ENCODE measurements around the gene MYO1D. TPM values are rescaled to one million over a fixed set of nuclear protein-coding genes. Genes with fewer than 3 reads are reported as not detected.
A peak's percentile ranks its signal among the peaks of the same experiment; 100 is the strongest.

Gene MYO1D
- total RNA-seq, 1 experiment from 2014 or later: 9.0 TPM

- DNase-seq (ENCODE audit: low read depth): no peak
- in situ Hi-C loops (cut with HindIII; ENCODE audit: low pct_unique_long_range_greater_than_20kb, low sequenced_read_pairs): no loop called here
Measured at GRCh38 chr17:32488604-32489180, 388.2 kb downstream of the MYO1D start.

- no peak for DNase-seq (ENCODE audit: low read depth)
- in situ Hi-C loops (cut with HindIII; ENCODE audit: low pct_unique_long_range_greater_than_20kb, low sequenced_read_pairs): no loop called here
Measured at GRCh38 chr17:32488177-32488542, 388.8 kb downstream of the MYO1D start.

- in situ Hi-C loops (cut with HindIII; ENCODE audit: low pct_unique_long_range_greater_than_20kb, low sequenced_read_pairs): no loop called here
- peak; percentile 18 for DNase-seq (ENCODE audit: low read depth)
Measured at GRCh38 chr17:32487473-32488176, 389.3 kb downstream of the MYO1D start.

DNA sequence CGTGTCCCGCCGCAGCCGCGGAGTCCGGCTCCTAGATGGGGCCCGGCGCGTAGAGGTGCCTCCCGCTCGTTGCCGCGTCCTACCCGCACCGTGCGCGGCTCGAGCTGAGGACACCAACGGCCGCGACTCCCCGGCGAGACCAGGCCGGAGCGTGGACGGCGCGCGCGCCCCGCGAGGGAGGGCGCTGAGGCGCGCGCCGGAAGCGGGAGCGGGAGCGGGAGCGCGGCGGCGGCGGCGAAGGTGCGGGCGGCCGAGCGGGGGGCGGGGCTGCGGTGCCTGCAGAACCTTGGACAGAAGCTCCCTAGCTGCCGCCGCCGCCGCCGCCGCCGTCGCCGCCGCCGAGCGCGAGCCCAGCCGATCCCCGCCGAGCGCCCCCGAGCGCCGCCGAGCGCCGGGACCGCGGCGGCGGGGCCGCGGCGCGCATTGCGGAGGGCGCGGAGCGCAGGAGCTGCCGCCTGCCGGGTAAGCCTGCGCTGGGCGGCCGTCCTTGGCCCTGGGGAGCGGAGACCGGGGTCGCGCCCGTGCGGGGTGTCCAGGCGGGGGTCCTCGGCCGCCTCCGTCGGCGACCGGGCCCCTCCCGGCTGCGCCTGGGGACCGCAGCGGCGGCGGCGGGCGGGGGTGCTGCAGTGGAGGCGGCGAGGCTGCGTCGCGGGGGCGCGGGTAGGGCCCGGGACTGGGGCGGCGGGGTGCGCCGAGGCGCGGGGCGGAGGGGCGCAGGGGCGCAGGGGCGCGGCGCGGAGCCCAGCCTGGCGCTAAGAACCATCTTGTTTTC is 390.0 kb downstream of the MYO1D start, which contains the start of gene CDK5R1:
Gene CDK5R1, plus strand, starts transcription at position 293 of the 772 bp plus-strand sequence. CDS start 628 bp downstream, outside the sequence.
- in situ Hi-C loops (cut with HindIII; ENCODE audit: low pct_unique_long_range_greater_than_20kb, low sequenced_read_pairs): no loop called here
- DNase-seq (ENCODE audit: low read depth): no peak

- peak; percentile 80 for DNase-seq (ENCODE audit: low read depth)
- in situ Hi-C loops (cut with HindIII; ENCODE audit: low pct_unique_long_range_greater_than_20kb, low sequenced_read_pairs): no loop called here
Measured at GRCh38 chr17:32486111-32486700, 390.7 kb downstream of the MYO1D start.

DNA sequence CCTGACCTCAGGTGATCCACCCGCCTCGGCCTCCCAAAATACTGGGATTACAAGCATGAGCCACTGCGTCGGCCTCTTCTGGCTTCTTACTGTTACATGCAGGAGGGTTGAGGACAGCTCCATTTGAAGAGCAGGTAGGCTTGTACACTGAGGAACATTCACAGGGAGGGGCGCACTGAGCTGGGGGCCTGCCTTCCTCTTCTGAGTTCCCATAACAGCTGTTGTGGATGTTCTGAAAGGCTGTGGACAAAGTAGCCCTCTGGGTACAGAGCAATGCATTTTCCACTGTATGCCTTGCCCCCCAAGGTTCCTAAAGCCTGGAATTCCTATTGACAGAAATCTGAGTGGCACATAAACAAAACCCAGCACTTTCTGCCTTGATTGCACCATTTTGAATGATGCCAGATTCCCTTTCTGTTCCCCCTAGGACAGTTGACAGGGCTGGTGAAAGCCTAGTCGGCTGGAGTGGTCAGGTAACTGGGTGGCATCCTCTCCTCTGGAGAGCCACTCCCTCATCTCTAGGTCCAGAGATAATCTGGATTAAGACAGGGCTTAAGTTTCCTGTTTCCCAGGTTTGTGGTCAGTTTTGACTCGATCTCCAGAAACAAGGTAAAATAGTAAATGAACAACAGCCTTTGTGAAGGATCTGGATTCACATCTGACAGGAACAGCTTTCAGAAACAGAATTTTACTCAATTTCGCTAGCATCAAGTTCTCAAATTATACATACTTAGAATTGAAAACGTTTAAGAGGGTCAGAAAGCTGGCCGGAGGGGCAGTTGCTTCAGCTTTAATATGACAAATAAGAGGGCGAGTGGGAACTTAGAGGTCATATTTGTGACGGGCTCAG is 391.4 kb downstream of the MYO1D start:
- in situ Hi-C loops (cut with HindIII; ENCODE audit: low pct_unique_long_range_greater_than_20kb, low sequenced_read_pairs): no loop called here

DNA sequence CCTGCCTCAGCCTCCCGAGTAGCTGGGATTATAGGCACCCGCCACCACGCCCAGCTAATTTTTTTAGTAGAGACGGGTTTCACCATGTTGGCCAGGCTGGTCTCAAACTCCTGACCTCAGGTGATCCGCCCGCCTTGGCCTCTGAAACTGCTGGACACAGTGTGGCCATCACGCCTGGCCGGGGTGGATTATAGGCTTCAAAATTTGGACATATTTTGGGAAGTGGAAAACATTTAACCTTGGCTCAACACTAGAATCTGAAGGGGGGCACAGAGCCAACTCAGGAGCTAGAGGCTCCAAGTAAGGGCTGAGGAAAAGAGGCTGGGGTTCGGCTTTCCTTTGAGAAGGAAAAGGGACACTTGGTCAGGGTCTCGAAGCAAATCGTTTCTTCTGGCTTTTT is 392.3 kb downstream of the MYO1D start:
- in situ Hi-C loops (cut with HindIII; ENCODE audit: low pct_unique_long_range_greater_than_20kb, low sequenced_read_pairs): no loop called here

More for the DNA sequence above, 391.4 kb downstream of the MYO1D start:
- no peak for DNase-seq (ENCODE audit: low read depth)

DNA sequence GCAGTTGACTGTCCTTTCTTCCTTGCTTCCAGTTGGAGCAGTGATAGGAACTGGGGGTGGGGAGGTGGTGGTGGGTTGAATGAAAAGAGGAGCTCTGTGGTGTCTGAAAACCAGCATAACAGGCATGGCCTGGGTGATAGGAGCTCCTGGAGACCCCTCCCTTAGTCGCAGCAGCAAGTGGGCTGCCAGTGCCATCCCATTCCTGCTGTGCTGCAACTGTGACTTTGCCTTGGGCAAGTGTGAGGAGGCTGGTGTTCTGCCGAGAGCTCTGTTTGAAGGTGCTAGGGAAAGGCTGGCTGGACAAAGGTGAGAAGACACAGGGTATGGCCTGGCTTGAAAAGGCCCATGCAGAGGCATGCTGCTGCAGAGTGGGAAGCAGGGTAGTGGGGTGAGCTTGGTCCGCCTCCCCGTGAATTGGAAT is 392.9 kb downstream of the MYO1D start:
- in situ Hi-C loops (cut with HindIII; ENCODE audit: low pct_unique_long_range_greater_than_20kb, low sequenced_read_pairs): no loop called here
- no peak for DNase-seq (ENCODE audit: low read depth)

More for the DNA sequence above, 392.3 kb downstream of the MYO1D start:
- no peak for DNase-seq (ENCODE audit: low read depth)

- DNase-seq (ENCODE audit: low read depth): peak; percentile 62
- in situ Hi-C loops (cut with HindIII; ENCODE audit: low pct_unique_long_range_greater_than_20kb, low sequenced_read_pairs): no loop called here
Measured at GRCh38 chr17:32483451-32484019, 393.4 kb downstream of the MYO1D start.

GRCh38 chr17:32482568-32483320 is 394.2 kb downstream of the MYO1D start:
- no peak for DNase-seq (ENCODE audit: low read depth)
- in situ Hi-C loops (cut with HindIII; ENCODE audit: low pct_unique_long_range_greater_than_20kb, low sequenced_read_pairs): no loop called here

DNA sequence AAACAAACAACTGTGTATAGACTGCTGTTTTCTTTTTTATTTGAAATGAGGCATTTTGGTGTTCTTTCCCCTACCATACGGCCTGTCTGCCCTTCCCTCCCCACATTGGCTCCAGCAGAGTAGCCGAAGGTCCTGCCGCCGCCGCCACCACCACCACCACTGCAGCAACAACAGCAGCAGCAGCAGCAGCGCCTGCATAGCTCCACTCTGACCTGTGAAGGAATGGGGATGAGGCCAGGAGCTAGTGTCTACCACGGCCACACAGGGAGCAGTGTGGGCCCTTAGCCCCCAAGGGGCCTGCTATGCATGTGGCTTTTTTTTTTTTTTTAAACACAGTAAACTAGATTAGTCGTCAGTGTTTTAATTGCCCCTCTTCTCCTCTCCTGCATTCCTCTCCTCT is 395.7 kb downstream of the MYO1D start:
- DNase-seq (ENCODE audit: low read depth): no peak
- in situ Hi-C loops (cut with HindIII; ENCODE audit: low pct_unique_long_range_greater_than_20kb, low sequenced_read_pairs): no loop called here

DNA sequence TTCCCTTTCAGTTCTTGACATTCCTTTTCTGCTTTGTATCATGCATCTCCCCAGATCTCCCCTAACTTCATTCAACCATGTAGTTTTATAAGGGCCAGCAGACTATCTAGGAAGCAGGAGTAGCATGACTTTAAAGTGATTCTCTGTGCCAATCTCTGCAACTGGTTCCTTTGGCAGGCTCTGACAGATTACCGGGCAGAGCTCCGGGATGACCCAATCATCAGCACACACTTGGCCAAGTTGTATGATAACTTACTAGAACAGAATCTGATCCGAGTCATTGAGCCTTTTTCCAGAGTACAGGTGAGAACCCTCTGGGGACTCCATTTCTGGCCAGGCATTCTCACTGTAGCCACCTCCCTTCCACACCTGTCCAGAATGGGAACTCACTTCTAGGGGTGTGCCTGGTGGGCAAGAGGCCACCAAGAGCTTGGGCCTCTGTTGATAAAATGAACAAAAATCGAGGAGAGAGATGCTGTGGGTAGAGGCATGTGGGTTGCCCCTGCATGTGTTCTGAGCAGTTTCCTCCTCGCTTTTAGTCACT is 397.8 kb downstream of the MYO1D start:
- DNase-seq (ENCODE audit: low read depth): no peak
- in situ Hi-C loops (cut with HindIII; ENCODE audit: low pct_unique_long_range_greater_than_20kb, low sequenced_read_pairs): no loop called here

DNA sequence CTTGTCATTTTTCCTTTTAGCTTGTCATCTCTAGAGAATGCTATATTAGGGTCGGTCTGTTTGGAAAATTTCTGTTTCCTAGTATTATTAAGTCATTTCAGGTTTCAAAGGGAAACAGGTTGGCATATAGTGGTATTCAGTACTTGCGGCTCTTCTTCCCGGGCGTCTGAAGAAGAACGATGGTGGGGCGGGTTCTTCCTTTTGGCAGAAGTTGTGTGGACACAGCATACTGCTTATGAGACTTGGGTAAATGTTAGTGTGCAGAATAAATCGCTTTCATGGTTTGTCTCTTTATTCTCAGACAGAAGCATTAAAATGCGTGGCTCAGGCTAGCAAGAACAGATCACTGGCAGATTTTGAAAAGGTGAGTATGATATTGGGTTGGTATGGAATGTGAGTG is 399.7 kb downstream of the MYO1D start:
- no peak for DNase-seq (ENCODE audit: low read depth)
- in situ Hi-C loops (cut with HindIII; ENCODE audit: low pct_unique_long_range_greater_than_20kb, low sequenced_read_pairs): no loop called here

GRCh38 chr17:32475258-32475657 is 401.7 kb downstream of the MYO1D start:
- in situ Hi-C loops (cut with HindIII; ENCODE audit: low pct_unique_long_range_greater_than_20kb, low sequenced_read_pairs): no loop called here
- DNase-seq (ENCODE audit: low read depth): no peak

DNA sequence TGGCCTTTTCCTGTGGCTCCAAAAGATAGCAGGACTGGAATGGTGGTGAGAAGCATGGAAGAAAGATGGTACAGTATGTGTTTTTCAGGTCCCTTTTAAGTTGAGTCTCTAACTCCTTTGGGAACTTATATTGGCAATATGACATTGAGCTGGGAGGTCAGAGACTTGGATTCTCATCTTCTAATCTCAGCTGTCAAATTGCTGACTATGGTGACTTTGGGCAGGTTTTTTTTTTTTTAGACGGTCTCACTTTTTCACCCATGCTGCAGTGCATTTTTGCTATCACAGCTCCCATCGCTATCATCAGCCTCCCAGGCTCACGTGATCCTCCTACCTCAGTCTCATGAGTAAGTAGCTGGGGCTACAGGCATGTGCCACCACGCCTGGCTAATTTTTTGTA is 405.3 kb downstream of the MYO1D start:
- in situ Hi-C loops (cut with HindIII; ENCODE audit: low pct_unique_long_range_greater_than_20kb, low sequenced_read_pairs): no loop called here
- DNase-seq (ENCODE audit: low read depth): no peak

DNA sequence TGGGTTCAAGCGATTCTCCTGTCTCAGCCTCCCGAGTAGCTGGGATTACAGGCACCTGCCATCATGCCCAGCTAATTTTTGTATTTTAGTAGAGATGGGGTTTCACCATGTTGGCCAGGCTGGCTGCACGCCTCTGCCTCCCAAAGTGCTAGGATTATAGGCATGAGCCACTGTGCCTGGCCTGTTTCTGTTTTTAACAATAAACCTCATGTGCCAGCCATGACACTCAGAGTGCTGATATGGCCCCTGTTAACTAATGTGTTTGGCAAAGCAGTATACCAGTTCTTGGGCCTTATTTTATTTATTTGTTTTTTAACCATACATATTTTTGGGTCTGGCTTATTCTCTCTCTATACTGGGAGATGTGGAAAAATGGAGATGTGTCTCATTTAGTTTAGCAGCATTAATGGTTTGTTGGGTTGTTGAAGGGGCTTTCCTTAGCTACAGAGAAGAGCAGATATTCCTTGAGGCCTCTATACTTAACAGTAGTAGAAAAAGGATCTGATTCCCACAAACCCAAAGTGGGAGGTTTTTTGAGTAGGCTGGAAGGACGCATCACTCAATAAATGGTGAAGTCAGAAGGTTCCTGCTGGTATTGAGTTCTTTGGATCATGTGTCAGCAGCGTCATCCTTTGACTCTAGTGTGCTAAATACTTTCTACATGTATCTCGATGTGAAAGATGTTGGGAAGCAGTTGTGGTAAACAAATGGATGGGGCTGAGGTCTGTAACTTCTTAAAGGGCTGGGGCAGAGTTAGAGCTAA is 406.3 kb downstream of the MYO1D start:
- in situ Hi-C loops (cut with HindIII; ENCODE audit: low pct_unique_long_range_greater_than_20kb, low sequenced_read_pairs): no loop called here

More for the DNA sequence above, 406.3 kb downstream of the MYO1D start:
- DNase-seq (ENCODE audit: low read depth): no peak
